NCI-H526 treated with DMSO at 0.1 percent for 48 hours (cell line): ENCODE measurements around the gene CBFA2T3.

Source experiments
- DNase-seq: peaks from one replicate; lab custom pipeline; 2025; lab: John Stamatoyannopoulos, UW

CBFA2T3 gene

DNA sequence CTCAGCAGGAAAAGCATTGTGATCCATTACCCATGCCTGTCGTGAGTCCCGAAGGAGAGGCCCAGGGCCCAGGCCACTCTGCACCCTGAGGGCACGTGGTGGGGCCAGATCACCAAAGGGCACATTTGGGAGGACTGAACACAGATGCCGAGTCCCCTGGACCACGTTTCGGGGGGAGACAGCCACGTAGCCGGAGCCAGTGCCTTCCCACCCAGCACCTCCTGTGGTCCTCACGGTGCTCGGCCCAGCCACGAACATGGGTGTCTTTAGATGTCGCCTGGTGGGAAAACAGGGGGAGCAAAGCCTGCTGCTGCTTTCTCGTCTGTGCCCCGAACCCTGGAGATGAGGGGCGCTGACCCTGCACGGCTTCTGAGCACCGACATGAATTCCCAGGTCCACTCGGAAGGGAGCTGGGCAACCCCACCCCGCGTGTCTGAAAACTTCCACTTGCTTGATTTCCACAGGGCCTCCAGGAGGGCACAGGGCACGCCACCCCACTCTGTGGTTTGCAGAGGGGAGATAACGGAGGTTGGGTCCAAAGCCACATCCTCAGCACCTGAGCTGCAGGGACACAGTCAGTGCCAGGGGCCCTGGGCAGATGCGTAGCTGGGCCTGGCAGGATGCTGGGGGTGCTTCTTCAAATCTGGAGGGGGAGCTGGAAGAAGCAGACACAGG, 14.4 kb downstream of the CBFA2T3 start:
- DNase-seq, result no peak

- no peak for DNase-seq
Observed at GRCh38 chr16:88961011-88961410, 16.0 kb downstream of the CBFA2T3 start.

- DNase-seq, result no peak
Observed at GRCh38 chr16:88960516-88960915, 16.5 kb downstream of the CBFA2T3 start.

GRCh38 chr16:88959022-88959421, 18.0 kb downstream of the CBFA2T3 start:
- DNase-seq, result no peak

DNA sequence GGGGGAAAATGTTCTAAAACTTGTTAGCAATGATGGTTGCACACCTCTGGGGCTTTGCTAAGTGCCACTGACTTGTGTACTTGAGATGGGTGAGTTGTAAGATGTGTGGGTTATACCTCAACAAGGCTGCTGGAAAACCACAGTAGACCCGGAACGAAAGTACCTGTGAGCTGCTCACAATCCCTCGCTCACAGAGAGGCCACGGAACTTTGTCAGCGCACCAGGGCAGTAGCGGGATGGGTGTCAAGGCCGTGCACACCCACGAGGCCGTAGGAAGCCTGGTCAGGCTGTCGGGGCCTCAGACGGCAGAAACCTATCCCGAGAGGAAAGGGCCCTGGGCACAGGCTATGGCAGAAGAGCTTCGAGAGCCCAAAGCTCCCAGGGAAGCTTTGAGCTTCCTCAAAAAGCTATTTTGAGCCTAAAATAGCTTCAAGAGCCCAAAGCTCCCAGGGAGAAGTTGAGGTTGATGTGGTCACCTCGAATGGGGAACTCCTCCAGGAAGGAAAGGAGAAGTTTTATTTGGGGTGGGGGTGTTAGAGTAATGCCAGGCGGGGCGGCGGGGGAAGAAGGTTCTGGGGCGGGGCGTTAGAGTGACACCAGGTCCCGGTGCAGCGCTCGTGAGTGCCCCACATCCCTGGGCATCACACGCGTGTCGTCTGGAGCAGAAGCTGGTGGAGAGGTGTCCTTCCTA, 19.0 kb downstream of the CBFA2T3 start:
- DNase-seq, result no peak

DNA sequence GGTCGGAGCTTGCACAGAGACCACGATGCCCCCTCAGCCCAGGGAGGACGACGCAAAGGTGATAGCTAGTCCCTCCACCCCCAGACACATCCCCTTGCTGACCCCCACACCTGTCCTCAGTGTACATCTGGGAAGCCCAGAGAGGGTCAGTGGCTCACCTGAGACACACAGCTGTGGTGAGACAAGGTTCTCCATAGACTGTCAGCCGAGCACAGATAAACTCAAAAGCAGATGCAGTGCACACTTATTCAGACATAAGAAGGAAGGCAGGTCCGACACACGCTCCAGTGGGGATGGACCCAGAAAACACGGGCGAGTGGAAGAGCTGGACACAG, 19.6 kb downstream of the CBFA2T3 start:
- DNase-seq, result no peak

DNA sequence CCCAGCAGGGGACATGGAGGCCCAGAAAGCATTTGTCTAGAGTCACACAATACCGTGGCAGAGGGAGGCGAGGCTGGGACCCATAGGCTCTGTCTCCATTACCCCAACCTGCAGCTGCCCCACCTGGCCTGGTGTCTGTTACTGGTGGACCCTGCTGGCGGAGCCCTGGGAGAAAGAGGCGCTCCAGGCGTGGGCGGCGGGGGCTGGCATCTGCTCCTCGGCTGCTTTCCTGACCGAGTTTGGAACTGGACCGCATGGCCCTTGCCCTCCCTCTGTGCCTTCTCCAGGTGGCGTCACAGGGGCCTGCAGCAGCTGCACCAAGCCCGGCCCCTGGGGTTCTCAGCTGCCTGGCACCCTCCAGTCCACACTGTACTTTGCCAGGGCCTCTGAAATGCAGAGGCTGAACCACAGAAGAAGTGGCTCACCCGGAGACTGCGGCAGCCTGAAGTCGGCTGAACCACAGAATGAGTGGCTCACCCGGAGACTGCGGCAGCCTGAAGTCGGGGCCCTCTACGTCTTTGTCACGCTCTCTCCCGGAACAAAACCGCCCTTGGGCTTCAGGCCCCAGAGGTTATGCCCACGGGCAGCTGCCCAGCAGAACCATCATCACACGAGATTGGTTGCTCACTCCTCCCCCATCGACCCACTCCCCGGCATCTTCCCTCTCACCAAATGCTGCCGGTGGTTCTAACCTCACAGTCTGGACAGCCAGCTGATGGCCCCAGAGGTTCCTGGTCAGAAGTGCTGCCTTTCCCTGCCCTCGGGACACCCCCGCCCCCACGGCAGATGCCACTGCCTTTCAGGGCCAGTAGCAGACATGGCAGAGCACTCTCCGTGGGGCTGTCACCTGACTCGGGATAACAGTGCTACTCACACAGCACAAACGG, 20.2 kb downstream of the CBFA2T3 start:
- no peak for DNase-seq

GRCh38 chr16:88955906-88956305, 21.1 kb downstream of the CBFA2T3 start:
- DNase-seq, result no peak

GRCh38 chr16:88953003-88953690, 23.9 kb downstream of the CBFA2T3 start:
- DNase-seq, result no peak

GRCh38 chr16:88951989-88952388, 25.0 kb downstream of the CBFA2T3 start:
- no peak for DNase-seq

DNA sequence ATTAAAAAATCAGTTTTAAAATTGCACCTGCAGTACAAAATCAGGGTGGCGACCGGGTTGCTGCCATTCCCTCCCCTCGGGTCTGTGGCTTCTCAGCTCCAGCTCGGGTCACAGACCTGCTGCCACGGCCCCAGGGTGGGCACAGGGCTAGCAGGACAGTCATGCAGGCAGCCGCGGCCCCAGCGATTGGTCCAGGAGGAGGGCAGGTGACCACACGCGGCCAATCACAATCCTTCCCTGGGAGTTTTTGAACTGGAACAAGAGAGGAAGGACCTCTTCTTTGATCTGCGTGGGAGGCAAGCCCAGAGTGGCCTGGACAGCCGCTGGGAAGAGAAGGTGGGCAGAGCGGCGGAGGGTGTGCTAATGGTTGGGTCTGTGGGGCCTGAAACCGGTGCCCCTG, 25.5 kb downstream of the CBFA2T3 start:
- DNase-seq, result no peak

GRCh38 chr16:88948781-88949490, 28.1 kb downstream of the CBFA2T3 start:
- DNase-seq, result no peak

- DNase-seq, result no peak
Observed at GRCh38 chr16:88945473-88945872, 31.5 kb downstream of the CBFA2T3 start.

- no peak for DNase-seq
Observed at GRCh38 chr16:88943741-88944140, 33.3 kb downstream of the CBFA2T3 start.

DNA sequence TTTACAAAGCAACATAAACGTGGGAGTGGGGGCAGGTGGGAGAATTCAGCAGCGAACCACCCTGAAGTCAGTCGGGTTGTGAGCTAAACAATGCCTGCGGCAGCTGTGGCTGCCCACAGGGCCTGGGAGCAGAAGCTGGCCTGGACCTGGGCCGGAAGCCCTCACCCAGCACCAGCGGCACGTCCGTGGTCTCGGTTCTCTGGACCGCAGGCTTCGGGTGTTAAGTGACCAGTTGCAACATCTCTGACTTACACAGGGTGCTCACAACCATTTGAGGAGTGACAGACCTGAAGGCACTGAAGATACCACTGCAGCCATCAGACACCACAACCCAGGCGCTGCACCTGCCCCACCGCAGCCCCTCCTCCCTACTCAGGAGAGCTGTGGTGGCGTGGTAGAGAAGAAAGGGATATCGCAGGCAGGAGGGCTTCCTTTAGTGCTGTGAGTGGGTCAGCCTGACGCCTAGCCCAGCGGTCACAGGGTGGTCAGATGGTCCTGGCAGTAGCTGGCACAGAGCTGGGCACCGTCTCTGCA, 33.8 kb downstream of the CBFA2T3 start:
- DNase-seq, result peak; percentile 52

- peak; percentile 82 for DNase-seq
Observed at GRCh38 chr16:88941913-88942909, 34.8 kb downstream of the CBFA2T3 start.

DNA sequence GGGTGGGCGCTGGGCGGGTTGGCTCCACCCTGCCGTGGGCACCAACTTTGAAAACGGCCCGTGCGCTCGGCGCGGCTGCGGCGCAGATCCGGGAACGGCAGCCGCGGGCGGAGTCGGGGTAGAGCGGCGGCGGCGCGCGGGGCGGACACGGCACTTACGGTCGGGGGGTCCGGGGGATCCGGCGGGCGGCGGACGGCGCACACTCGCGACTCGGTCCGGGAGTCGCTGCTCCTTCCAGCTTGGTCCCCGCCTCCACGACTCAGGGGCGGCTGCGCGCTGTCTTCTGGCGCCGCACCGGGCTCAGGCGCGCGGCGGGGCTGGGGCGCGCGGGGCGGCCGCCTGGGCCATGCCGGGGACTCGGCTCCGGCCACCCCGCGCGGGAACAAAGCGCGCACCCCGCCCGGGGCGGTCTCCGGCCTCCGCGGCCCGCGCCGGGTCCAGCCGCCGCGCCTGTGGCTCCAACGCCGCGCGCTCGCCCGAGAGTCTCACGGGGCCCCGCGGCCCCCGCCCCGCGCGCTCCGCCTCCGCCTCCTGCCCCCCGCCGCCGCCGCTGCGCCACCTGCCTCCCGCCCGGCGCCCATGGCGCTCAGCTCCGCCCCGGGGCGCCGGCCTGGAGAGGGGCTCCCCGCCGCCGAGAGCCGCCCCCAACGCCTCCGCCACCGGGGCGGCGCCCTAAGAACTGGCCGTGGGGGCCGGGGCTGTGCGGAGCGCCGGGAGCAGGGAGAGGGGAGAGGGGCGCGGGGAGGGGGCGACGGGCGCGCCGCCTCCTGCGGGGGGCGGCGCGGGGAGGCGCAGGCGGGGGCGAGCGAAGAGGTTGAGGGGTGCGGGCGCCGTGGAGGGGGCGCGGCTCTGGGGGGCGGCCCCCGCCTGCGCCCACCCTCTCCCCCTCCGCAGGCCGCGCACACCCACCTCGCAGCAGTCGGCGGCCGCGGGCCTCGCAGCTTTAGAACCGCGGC, 35.9 kb downstream of the CBFA2T3 start:
- no peak for DNase-seq

GRCh38 chr16:88939972-88940861, 36.8 kb downstream of the CBFA2T3 start:
- DNase-seq, result peak; percentile 23
